ENCODE data around the gene ACOT13.

DNA sequence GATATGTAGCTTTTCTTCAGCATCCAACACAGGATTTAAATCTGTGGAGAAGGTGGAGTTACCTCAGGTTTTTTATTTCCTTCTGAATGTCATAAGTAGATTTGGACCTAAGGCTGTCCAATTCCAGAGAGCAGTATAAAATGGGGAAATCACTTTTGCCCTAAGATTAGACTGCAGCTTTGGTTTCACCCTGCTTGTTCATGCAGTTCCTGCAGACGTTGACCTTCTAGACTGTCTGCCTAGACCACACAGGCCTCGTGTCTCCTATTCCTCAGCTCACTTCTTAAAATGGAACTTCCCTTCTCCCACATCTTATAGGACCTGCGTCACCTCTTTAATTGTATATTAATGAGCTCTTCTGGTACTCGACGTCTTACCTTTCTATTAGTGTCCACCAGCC lies 78.0 kb downstream of the ACOT13 start:
- TF ChIP-seq POLR2AphosphoS5 (IDR thresholded peaks at IDR 0.05; ENCODE audit: low read depth, low read length) (no peak), SIN3A (IDR thresholded peaks at IDR 0.05; ENCODE audit: borderline replicate concordance, insufficient read depth, low read length) (no peak), TAF1 (IDR thresholded peaks at IDR 0.05; ENCODE audit: borderline replicate concordance, insufficient read depth, low read length) (no peak), FOXP2 (optimal IDR thresholded peaks at IDR 0.05; ENCODE audit: borderline replicate concordance, extremely low read depth, extremely low read length, insufficient read depth) (no peak)
- TF ChIP-seq, protein P1, sequence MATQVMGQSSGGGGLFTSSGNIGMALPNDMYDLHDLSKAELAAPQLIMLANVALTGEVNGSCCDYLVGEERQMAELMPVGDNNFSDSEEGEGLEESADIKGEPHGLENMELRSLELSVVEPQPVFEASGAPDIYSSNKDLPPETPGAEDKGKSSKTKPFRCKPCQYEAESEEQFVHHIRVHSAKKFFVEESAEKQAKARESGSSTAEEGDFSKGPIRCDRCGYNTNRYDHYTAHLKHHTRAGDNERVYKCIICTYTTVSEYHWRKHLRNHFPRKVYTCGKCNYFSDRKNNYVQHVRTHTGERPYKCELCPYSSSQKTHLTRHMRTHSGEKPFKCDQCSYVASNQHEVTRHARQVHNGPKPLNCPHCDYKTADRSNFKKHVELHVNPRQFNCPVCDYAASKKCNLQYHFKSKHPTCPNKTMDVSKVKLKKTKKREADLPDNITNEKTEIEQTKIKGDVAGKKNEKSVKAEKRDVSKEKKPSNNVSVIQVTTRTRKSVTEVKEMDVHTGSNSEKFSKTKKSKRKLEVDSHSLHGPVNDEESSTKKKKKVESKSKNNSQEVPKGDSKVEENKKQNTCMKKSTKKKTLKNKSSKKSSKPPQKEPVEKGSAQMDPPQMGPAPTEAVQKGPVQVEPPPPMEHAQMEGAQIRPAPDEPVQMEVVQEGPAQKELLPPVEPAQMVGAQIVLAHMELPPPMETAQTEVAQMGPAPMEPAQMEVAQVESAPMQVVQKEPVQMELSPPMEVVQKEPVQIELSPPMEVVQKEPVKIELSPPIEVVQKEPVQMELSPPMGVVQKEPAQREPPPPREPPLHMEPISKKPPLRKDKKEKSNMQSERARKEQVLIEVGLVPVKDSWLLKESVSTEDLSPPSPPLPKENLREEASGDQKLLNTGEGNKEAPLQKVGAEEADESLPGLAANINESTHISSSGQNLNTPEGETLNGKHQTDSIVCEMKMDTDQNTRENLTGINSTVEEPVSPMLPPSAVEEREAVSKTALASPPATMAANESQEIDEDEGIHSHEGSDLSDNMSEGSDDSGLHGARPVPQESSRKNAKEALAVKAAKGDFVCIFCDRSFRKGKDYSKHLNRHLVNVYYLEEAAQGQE (IDR thresholded peaks at IDR 0.05; ENCODE audit: insufficient read depth in 1 of 2, low read depth in 2 of 2, low read length in 2 of 2), result no peak
